Suprapubic skin (tissue), 4 donors: ENCODE results near the gene ZNF143.
"Not testable (repeated sequence)": the region's sequence is repeated elsewhere in the genome, so short reads cannot be mapped to it uniquely, and the experiment has no call there.

Source experiments
- EP300 ChIP-seq: sonication (generic); formaldehyde crosslinking; IDR thresholded peaks from one replicate; pipeline ENCODE4 v1.6.1; 2017; ENCODE audit warnings: antibody characterized with exemption
- POLR2AphosphoS5 ChIP-seq, 3 donors: sonication (generic); formaldehyde crosslinking; IDR thresholded peaks; one replicate each; pipeline ENCODE4 v1.6.1; 2017; ENCODE audit warnings: antibody characterized with exemption in 3 of 3
- TF ChIP-seq, protein P1 (sequence below), 2 donors: fragments of 200-600 bp in 1 of 2; fragments of 450-650 bp in 1 of 2; sonication (generic) in 1 of 2; IDR thresholded peaks; one replicate each; pipeline ENCODE4 v1.5.1; 2016 to 2019; ENCODE audit warnings: antibody characterized with exemption in 2 of 2, mild to moderate bottlenecking in 1 of 2, moderate library complexity in 1 of 2

GRCh38 chr11:9514576-9514975, 53.8 kb downstream of the ZNF143 start:
- TF ChIP-seq, protein P1, sequence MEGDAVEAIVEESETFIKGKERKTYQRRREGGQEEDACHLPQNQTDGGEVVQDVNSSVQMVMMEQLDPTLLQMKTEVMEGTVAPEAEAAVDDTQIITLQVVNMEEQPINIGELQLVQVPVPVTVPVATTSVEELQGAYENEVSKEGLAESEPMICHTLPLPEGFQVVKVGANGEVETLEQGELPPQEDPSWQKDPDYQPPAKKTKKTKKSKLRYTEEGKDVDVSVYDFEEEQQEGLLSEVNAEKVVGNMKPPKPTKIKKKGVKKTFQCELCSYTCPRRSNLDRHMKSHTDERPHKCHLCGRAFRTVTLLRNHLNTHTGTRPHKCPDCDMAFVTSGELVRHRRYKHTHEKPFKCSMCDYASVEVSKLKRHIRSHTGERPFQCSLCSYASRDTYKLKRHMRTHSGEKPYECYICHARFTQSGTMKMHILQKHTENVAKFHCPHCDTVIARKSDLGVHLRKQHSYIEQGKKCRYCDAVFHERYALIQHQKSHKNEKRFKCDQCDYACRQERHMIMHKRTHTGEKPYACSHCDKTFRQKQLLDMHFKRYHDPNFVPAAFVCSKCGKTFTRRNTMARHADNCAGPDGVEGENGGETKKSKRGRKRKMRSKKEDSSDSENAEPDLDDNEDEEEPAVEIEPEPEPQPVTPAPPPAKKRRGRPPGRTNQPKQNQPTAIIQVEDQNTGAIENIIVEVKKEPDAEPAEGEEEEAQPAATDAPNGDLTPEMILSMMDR (IDR thresholded peaks at IDR 0.05), result not testable (repeated sequence)
- TF ChIP-seq POLR2AphosphoS5 (IDR thresholded peaks at IDR 0.05); EP300: not testable (repeated sequence)
